ENCODE measurements around the gene ECSIT. TPM values are rescaled to one million over a fixed set of nuclear protein-coding genes. Genes with fewer than 3 reads are reported as not detected.

Gene ECSIT
- total RNA-seq, 1 experiment from 2014 or later, result 56.4 TPM

GRCh38 chr19:11540645-11541044, 11.7 kb upstream of the ECSIT start (continued):
- no peak for TF ChIP-seq ZNF317 (CRISPR knock-in tag; IDR thresholded peaks at IDR 0.05; ENCODE audit: borderline replicate concordance, low read depth)
- TF ChIP-seq USF2 (CRISPR knock-in tag; IDR thresholded peaks at IDR 0.05), result no peak
- TF ChIP-seq NR2C2 (CRISPR knock-in tag; IDR thresholded peaks at IDR 0.05), result no peak
- TF ChIP-seq, protein P1, sequence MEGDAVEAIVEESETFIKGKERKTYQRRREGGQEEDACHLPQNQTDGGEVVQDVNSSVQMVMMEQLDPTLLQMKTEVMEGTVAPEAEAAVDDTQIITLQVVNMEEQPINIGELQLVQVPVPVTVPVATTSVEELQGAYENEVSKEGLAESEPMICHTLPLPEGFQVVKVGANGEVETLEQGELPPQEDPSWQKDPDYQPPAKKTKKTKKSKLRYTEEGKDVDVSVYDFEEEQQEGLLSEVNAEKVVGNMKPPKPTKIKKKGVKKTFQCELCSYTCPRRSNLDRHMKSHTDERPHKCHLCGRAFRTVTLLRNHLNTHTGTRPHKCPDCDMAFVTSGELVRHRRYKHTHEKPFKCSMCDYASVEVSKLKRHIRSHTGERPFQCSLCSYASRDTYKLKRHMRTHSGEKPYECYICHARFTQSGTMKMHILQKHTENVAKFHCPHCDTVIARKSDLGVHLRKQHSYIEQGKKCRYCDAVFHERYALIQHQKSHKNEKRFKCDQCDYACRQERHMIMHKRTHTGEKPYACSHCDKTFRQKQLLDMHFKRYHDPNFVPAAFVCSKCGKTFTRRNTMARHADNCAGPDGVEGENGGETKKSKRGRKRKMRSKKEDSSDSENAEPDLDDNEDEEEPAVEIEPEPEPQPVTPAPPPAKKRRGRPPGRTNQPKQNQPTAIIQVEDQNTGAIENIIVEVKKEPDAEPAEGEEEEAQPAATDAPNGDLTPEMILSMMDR (IDR thresholded peaks at IDR 0.05), result no peak
- no peak for TF ChIP-seq NFE2L1 (CRISPR knock-in tag; IDR thresholded peaks at IDR 0.05)
- no peak for TF ChIP-seq ZNF281 (CRISPR knock-in tag; IDR thresholded peaks at IDR 0.05)
- no peak for TF ChIP-seq TEAD1 (CRISPR knock-in tag; IDR thresholded peaks at IDR 0.05)
- no peak for TF ChIP-seq ZNF396 (CRISPR knock-in tag; IDR thresholded peaks at IDR 0.05; ENCODE audit: borderline replicate concordance)

- H3K27ac Mint-ChIP-seq, result no peak overlapping the region
- ChIA-PET POLR2A (interaction anchor here (1.2 to 1.5 kb wide), 3 partner anchors 9 to 19 kb away, joined by 4 to 8 read pairs (median 6); partner anchors contain the start of gene ECSIT), CTCF (interaction anchor here (0.9 to 1.8 kb wide), 6 partner anchors 8 to 157 kb away, joined by 3 to 11 read pairs (median 6); partner anchors contain the start of gene ELOF1)
- peaks cover 13% of the 10 kb centered on the region for H3K27me3 Mint-ChIP-seq (ENCODE audit: low read depth)
- ATAC-seq (peak; percentile 63), DNase-seq (ENCODE audit: low spot score) (peak; percentile 38)
- H3K9me3 Mint-ChIP-seq, result no peaks in the 10 kb centered on the region
- peak overlapping the region; percentile 61 for H3K4me3 Mint-ChIP-seq
- H3K4me1 Mint-ChIP-seq, result peaks cover 21% of the 10 kb centered on the region
- no peaks in the 10 kb centered on the region for H3K36me3 Mint-ChIP-seq
- TF ChIP-seq FOXP4 (CRISPR knock-in tag; IDR thresholded peaks at IDR 0.05) (no peak), KAT7 (CRISPR knock-in tag; IDR thresholded peaks at IDR 0.05; ENCODE audit: borderline replicate concordance) (no peak), ZNF121 (CRISPR knock-in tag; IDR thresholded peaks at IDR 0.05) (no peak), ZBTB43 (CRISPR knock-in tag; IDR thresholded peaks at IDR 0.05) (no peak), NFATC4 (CRISPR knock-in tag; IDR thresholded peaks at IDR 0.05) (no peak), STAT6 (CRISPR knock-in tag; conservative IDR thresholded peaks at IDR 0.05; ENCODE audit: low read depth) (no peak), CREM (CRISPR knock-in tag; IDR thresholded peaks at IDR 0.05) (no peak)
- TF ChIP-seq, protein P2, sequence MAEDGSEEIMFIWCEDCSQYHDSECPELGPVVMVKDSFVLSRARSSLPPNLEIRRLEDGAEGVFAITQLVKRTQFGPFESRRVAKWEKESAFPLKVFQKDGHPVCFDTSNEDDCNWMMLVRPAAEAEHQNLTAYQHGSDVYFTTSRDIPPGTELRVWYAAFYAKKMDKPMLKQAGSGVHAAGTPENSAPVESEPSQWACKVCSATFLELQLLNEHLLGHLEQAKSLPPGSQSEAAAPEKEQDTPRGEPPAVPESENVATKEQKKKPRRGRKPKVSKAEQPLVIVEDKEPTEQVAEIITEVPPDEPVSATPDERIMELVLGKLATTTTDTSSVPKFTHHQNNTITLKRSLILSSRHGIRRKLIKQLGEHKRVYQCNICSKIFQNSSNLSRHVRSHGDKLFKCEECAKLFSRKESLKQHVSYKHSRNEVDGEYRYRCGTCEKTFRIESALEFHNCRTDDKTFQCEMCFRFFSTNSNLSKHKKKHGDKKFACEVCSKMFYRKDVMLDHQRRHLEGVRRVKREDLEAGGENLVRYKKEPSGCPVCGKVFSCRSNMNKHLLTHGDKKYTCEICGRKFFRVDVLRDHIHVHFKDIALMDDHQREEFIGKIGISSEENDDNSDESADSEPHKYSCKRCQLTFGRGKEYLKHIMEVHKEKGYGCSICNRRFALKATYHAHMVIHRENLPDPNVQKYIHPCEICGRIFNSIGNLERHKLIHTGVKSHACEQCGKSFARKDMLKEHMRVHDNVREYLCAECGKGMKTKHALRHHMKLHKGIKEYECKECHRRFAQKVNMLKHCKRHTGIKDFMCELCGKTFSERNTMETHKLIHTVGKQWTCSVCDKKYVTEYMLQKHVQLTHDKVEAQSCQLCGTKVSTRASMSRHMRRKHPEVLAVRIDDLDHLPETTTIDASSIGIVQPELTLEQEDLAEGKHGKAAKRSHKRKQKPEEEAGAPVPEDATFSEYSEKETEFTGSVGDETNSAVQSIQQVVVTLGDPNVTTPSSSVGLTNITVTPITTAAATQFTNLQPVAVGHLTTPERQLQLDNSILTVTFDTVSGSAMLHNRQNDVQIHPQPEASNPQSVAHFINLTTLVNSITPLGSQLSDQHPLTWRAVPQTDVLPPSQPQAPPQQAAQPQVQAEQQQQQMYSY (CRISPR knock-in tag; IDR thresholded peaks at IDR 0.05), result no peak
- TF ChIP-seq, protein P3, sequence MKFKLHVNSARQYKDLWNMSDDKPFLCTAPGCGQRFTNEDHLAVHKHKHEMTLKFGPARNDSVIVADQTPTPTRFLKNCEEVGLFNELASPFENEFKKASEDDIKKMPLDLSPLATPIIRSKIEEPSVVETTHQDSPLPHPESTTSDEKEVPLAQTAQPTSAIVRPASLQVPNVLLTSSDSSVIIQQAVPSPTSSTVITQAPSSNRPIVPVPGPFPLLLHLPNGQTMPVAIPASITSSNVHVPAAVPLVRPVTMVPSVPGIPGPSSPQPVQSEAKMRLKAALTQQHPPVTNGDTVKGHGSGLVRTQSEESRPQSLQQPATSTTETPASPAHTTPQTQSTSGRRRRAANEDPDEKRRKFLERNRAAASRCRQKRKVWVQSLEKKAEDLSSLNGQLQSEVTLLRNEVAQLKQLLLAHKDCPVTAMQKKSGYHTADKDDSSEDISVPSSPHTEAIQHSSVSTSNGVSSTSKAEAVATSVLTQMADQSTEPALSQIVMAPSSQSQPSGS (CRISPR knock-in tag; IDR thresholded peaks at IDR 0.05; ENCODE audit: borderline replicate concordance, low read depth), result no peak
Observed at GRCh38 chr19:11539495-11540365, 10.8 kb upstream of the ECSIT start.
